BJ (cell line): ENCODE results near the gene TSN. TPM values are rescaled to one million over a fixed set of nuclear protein-coding genes. Genes with fewer than 3 reads are reported as not detected.
"Not testable (repeated sequence)": the region's sequence is repeated elsewhere in the genome, so short reads cannot be mapped to it uniquely, and the experiment has no call there.

Experiments used
- CTCF ChIA-PET: fragments of 350-600 bp; formaldehyde crosslinking; extraction: SDS; loops from one replicate; lab custom pipeline; 2021; ENCODE audit warnings: antibody characterized with exemption, inconsistent platforms; lab: Yijun Ruan, JAX
- POLR2A ChIA-PET: fragments of 300-600 bp; sonication (Branson Sonifier 250); formaldehyde crosslinking; extraction: SDS; loops from one replicate; lab custom pipeline; 2021; ENCODE audit warnings: antibody characterized with exemption; lab: Charles Lee
- DNase-seq: peaks from one replicate; pipeline ENCODE4 v3.0.0-alpha.2; 2011; ENCODE audit warnings: low read depth
- H3K27me3 ChIP-seq: 2 replicates; pipeline ENCODE4 v1.6.0; 2011; ENCODE audit warnings: low read length; ENCODE audit not compliant: control insufficient read depth, insufficient read depth
- H3K36me3 ChIP-seq: 2 replicates; pipeline ENCODE4 v1.5.1; 2011; ENCODE audit warnings: low read length; ENCODE audit not compliant: control insufficient read depth, insufficient read depth
- H3K4me3 ChIP-seq: 2 replicates; pipeline ENCODE4 v1.5.1; 2011; ENCODE audit warnings: low read depth, mild to moderate bottlenecking, control low read depth, low read length
- polyA plus RNA-seq: library from polyadenylated mRNA; depleted of rRNA; stranded (reverse); fragments of >200 nt; gene quantifications from 2 replicates; pipeline ENCODE4 v1.2.3, GENCODE V29; 2011
- TF ChIP-seq, protein P1 (sequence below): IDR thresholded peaks from 2 replicates; pipeline ENCODE4 v1.5.1; 2011; ENCODE audit warnings: low read depth, mild to moderate bottlenecking, control low read depth, inconsistent platforms, low read length, moderate library complexity; ENCODE audit not compliant: insufficient read depth

The TSN gene
- polyA plus RNA-seq, 1 experiment = 41.6 TPM

GRCh38 chr2:121709776-121710469 is 45.5 kb upstream of the TSN start:
- ChIA-PET POLR2A (no interaction called here), CTCF (no interaction called here)
- TF ChIP-seq, protein P1, sequence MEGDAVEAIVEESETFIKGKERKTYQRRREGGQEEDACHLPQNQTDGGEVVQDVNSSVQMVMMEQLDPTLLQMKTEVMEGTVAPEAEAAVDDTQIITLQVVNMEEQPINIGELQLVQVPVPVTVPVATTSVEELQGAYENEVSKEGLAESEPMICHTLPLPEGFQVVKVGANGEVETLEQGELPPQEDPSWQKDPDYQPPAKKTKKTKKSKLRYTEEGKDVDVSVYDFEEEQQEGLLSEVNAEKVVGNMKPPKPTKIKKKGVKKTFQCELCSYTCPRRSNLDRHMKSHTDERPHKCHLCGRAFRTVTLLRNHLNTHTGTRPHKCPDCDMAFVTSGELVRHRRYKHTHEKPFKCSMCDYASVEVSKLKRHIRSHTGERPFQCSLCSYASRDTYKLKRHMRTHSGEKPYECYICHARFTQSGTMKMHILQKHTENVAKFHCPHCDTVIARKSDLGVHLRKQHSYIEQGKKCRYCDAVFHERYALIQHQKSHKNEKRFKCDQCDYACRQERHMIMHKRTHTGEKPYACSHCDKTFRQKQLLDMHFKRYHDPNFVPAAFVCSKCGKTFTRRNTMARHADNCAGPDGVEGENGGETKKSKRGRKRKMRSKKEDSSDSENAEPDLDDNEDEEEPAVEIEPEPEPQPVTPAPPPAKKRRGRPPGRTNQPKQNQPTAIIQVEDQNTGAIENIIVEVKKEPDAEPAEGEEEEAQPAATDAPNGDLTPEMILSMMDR = no peak
- Histone ChIP-seq H3K36me3 (no peaks in the 10 kb centered on the region), H3K4me3 (no peak overlapping the region), H3K27me3 (no peaks in the 10 kb centered on the region)
- DNase-seq = no peak

- Histone ChIP-seq H3K4me3 (no peak overlapping the region), H3K27me3 (no peaks in the 10 kb centered on the region), H3K36me3 (no peaks in the 10 kb centered on the region)
- ChIA-PET CTCF (no interaction called here), POLR2A (no interaction called here)
- TF ChIP-seq, protein P1 = no peak
- DNase-seq = no peak
Measured at GRCh38 chr2:121710470-121711170, 44.8 kb upstream of the TSN start.

DNA sequence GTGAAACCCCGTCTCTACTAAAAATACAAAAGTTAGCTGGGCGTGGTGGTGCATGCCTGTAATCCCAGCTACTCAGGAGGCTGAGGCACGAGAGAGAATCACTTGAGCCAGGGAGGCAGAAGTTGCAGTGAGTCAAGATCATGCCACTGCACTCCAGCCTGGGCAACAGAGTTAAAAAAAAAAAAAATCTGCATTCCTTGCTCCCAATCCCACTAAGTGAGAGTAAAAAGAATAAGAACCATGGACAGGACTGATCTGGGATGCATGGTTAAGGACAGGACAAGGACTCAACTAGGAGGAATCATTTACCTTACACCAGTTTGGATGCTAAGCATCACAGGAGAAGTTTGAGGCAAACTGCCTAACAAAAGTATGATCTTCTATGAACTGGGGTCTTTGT is 44.0 kb upstream of the TSN start:
- DNase-seq, H3K27me3 ChIP-seq, H3K36me3 ChIP-seq, CTCF ChIA-PET, H3K4me3 ChIP-seq, POLR2A ChIA-PET: not testable (repeated sequence)

DNA sequence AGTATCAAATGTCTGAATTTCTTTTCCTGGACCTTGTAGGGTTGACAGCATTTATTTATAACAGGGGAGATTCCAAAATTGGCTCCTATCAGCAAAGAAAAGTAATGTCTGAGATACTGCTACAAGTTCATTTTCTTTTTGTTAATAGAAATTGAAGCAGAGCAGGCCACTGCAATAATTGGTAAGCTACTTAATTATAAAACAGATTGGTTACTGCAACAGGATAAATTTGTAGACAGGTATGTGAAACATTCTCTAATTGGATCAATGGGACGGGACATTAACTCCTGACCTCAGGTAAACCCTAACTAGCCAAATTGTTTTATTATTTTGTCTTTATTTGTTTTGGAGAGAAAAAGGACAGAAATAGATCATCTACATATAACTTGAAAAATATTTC is 39.3 kb upstream of the TSN start:
- POLR2A ChIA-PET = no interaction called here
- CTCF ChIA-PET = no interaction called here
- H3K27me3 ChIP-seq = no peaks in the 10 kb centered on the region
- no peak overlapping the region for H3K4me3 ChIP-seq
- TF ChIP-seq, protein P1 = no peak
- H3K36me3 ChIP-seq = no peaks in the 10 kb centered on the region
- DNase-seq = no peak

- DNase-seq = no peak
- no peaks in the 10 kb centered on the region for H3K36me3 ChIP-seq
- H3K4me3 ChIP-seq = no peak overlapping the region
- POLR2A ChIA-PET = no interaction called here
- H3K27me3 ChIP-seq = no peaks in the 10 kb centered on the region
- CTCF ChIA-PET = interaction anchor here (2.4 kb wide), 1 partner anchor 186 kb away, joined by 17 read pairs; the partner anchor contains the start of gene RNU4ATAC
- TF ChIP-seq, protein P1 = no peak
Measured at GRCh38 chr2:121717529-121717928, 37.9 kb upstream of the TSN start.
